ENCODE results near the gene MED22. TPM values are rescaled to one million over a fixed set of nuclear protein-coding genes. Genes with fewer than 3 reads are reported as not detected.

MED22 gene
- total RNA-seq, 1 donor from 2014 or later: 36.4 TPM

DNA sequence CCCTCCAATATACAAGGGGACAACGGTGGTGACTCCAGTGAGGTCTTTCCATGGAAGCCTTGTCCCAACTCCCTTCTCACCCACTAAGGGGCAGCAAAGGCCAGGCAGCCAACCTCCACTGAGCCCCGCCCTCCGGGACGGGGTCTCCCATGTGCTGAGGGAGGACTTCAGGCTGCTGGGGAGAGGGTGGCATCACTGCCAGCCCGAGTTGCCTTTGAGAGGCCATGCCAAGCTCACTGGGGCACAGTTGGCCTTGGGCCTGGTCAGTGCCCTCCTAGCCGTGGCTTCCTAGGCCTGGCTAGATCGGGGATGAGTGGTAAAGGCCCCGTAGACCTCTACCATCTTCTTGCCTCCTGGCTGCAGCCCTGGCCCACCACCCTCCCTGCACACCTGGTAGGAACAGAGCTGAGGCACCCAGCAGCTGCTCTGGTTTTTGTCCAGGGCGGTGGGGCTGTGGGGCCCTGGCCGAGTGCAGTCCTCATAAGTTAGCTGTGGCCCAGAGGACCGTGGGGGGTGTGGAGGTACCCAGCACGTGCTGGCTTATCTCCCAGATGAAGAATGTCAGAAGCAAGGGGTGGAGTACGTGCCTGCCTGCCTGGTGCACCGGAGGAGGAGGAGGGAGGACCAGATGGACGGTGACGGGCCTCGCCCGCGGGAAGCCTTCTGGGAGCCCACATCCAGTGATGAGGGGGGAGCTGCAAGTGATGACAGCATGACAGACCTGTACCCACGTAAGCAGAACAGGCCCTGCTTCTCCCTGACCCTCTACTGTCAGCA is 11.7 kb upstream of the MED22 start:
- peak overlapping the region; percentile 60 for H3K27ac Mint-ChIP-seq
- no peak overlapping the region for H3K4me3 Mint-ChIP-seq (ENCODE audit: low read depth)
- no peak for DNase-seq (ENCODE audit: low spot score)
- H3K36me3 Mint-ChIP-seq (ENCODE audit: low read depth): peaks cover 56% of the 10 kb centered on the region
- H3K27me3 Mint-ChIP-seq (ENCODE audit: low read depth): no peaks in the 10 kb centered on the region
- H3K4me1 Mint-ChIP-seq (ENCODE audit: low read depth): peaks cover 41% of the 10 kb centered on the region
- no peaks in the 10 kb centered on the region for H3K9me3 Mint-ChIP-seq
- intact Hi-C loops (cut with micrococcal nuclease): loop anchor here (5.0 kb wide), 1 partner anchor 128 kb away; no protein-coding TSS in a partner anchor

DNA sequence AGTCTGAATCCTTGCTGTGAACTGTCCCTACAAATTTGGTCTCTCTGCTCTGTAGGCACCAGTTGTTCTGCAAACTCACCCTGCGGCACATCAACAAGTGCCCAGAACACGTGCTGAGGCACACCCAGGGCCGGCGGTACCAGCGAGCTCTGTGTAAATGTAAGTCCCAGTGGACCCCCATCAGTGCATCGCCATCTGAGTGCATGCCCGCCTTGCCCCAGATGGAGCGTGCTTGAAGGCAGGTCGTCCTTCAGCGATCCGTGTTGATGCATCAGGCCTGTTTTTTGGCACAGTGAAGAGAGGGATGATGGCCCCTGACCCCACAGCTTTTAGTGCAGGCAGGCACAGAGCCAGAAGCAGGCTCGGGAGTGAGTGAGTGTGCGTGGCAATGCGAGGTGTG is 9.7 kb upstream of the MED22 start:
- H3K27ac Mint-ChIP-seq: peak overlapping the region; percentile 22
- H3K4me3 Mint-ChIP-seq (ENCODE audit: low read depth): peak overlapping the region; percentile 83
- H3K36me3 Mint-ChIP-seq (ENCODE audit: low read depth): peaks cover 47% of the 10 kb centered on the region
- intact Hi-C loops (cut with micrococcal nuclease): loop anchor here (2.0 to 5.0 kb wide), 2 partner anchors 21 to 130 kb away; partner anchors contain the start of gene SURF6
- peaks cover 45% of the 10 kb centered on the region for H3K4me1 Mint-ChIP-seq (ENCODE audit: low read depth)
- no peaks in the 10 kb centered on the region for H3K27me3 Mint-ChIP-seq (ENCODE audit: low read depth)
- H3K9me3 Mint-ChIP-seq: no peaks in the 10 kb centered on the region
- no peak for DNase-seq (ENCODE audit: low spot score)

DNA sequence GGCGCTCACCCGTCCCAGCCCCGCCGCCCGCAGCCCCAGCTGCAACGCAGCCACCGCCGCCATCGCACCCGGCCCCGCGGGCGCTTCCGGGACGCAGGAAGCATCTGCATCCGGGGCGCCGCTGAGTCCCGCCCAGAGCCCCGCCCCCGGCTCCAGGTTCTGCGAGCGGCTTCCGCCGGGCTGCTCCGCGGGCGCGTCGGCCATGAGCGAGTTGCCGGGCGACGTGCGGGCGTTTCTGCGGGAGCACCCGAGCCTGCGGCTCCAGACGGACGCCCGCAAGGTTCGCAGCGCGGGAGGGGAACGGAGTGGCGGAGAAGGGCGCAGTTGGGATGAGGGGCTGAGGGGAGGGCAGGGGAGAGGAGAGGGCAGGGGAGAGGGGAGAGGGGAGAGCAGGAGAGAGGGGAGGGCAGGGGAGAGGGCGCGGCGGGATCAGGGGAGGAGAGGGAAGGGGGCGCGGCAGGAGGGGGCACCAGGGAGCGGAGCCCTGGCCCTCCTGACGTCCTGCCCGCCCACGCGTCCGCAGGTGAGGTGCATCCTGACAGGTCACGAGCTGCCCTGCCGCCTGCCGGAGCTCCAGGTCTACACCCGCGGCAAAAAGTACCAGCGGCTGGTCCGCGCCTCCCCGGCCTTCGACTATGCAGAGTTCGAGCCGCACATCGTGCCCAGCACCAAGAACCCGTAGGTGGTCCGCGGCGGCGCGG is 8.6 kb upstream of the MED22 start, which contains the start of the genes SURF1 and SURF2:
Gene SURF1 (minus strand): TSS at position 97 of the 701 bp plus-strand sequence. CDS start 34 bp downstream, at position 63.
Gene SURF2 (plus strand): TSS at position 160 of the 701 bp plus-strand sequence. CDS start 43 bp downstream, at position 203.
- H3K4me1 Mint-ChIP-seq (ENCODE audit: low read depth): peaks cover 41% of the 10 kb centered on the region
- no peaks in the 10 kb centered on the region for H3K27me3 Mint-ChIP-seq (ENCODE audit: low read depth)
- H3K4me3 Mint-ChIP-seq (ENCODE audit: low read depth): peak within 1 kb of the TSS; percentile 88
- DNase-seq (ENCODE audit: low spot score): peak; percentile 88
- peaks cover 48% of the 10 kb centered on the region for H3K36me3 Mint-ChIP-seq (ENCODE audit: low read depth)
- peak within 1 kb of the TSS; percentile 74 for H3K27ac Mint-ChIP-seq
- H3K9me3 Mint-ChIP-seq: no peaks in the 10 kb centered on the region
- intact Hi-C loops (cut with micrococcal nuclease): loop anchor here (1.0 to 5.0 kb wide), 4 partner anchors 8 to 131 kb away; partner anchors contain the start of genes MED22, RPL7A and SURF6

DNA sequence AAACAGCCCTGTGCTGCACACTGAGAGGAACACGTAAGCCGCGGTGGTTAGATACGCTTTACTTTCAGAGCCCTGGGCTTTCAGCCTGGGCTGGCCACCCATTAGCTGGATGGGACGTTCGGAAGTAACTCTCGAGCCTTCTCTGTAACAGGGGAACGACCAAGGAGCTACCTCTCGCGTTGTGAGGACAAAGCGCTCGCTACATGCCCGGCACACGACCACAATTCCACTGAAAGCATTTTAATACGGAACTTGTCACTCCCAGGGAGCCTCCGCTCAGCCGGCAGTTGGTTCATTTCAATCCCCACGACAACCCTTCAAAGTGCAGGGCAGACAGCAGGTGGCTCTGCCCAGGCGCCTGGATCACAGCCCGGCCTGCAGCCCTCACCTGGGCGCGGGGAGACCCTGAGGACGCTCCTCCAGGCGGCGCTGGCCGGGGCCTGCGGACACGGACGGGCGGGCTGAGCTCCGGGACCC is 8.0 kb upstream of the MED22 start:
- H3K36me3 Mint-ChIP-seq (ENCODE audit: low read depth): peaks cover 48% of the 10 kb centered on the region
- H3K9me3 Mint-ChIP-seq: no peaks in the 10 kb centered on the region
- peak overlapping the region; percentile 74 for H3K27ac Mint-ChIP-seq
- H3K4me3 Mint-ChIP-seq (ENCODE audit: low read depth): peak overlapping the region; percentile 88
- H3K4me1 Mint-ChIP-seq (ENCODE audit: low read depth): peaks cover 35% of the 10 kb centered on the region
- no peaks in the 10 kb centered on the region for H3K27me3 Mint-ChIP-seq (ENCODE audit: low read depth)
- intact Hi-C loops (cut with micrococcal nuclease): loop anchor here (1.0 to 5.0 kb wide), 4 partner anchors 8 to 131 kb away; partner anchors contain the start of genes MED22, RPL7A and SURF6
- no peak for DNase-seq (ENCODE audit: low spot score)

DNA sequence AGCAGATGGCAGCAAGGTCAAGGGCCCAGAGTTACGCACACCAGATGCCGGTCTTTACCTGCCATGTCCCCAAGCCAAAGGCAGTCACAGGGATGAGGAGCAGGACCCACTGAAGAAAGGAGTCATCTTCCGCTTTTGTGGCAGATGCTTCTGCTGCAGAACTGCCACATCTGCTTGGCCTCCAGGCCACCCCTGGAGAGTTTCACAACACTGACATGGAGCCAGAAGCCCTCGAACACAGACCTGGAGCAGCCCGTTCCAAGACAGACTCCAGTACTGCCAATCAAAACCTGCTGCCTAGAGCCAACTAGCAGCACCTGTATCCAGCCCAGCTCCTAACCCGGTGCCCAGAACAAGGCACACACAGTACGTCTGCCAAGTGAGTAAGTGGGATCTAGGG is 6.8 kb upstream of the MED22 start:
- H3K4me1 Mint-ChIP-seq (ENCODE audit: low read depth): peaks cover 33% of the 10 kb centered on the region
- H3K36me3 Mint-ChIP-seq (ENCODE audit: low read depth): peaks cover 50% of the 10 kb centered on the region
- no peaks in the 10 kb centered on the region for H3K27me3 Mint-ChIP-seq (ENCODE audit: low read depth)
- DNase-seq (ENCODE audit: low spot score): no peak
- no peak overlapping the region for H3K27ac Mint-ChIP-seq
- peak overlapping the region; percentile 88 for H3K4me3 Mint-ChIP-seq (ENCODE audit: low read depth)
- intact Hi-C loops (cut with micrococcal nuclease): loop anchor here (5.0 kb wide), 1 partner anchor 133 kb away; no protein-coding TSS in a partner anchor
- H3K9me3 Mint-ChIP-seq: no peaks in the 10 kb centered on the region

DNA sequence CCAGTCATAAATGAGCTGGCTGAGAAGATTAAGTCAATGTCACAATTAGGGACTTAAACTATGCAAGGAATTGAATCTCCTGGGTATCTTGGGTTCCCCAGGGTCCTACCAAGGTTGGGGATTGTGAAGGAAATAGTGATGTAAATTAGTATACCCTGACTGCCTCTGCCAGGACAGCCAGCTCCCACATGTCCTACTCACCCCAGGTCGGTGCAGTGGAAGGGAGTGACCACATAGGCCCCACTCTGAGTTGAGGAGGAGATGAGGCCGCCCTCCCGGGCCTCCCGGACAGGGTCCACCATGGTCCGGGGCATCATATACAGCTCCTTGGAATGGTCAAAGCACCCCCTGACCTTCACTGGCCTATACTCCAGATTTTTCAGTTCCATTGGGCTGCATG is 5.6 kb upstream of the MED22 start:
- no peak for DNase-seq (ENCODE audit: low spot score)
- peaks cover 60% of the 10 kb centered on the region for H3K36me3 Mint-ChIP-seq (ENCODE audit: low read depth)
- H3K27ac Mint-ChIP-seq: peak overlapping the region; percentile 24
- H3K27me3 Mint-ChIP-seq (ENCODE audit: low read depth): no peaks in the 10 kb centered on the region
- no peaks in the 10 kb centered on the region for H3K9me3 Mint-ChIP-seq
- intact Hi-C loops (cut with micrococcal nuclease): no loop called here
- no peak overlapping the region for H3K4me3 Mint-ChIP-seq (ENCODE audit: low read depth)
- H3K4me1 Mint-ChIP-seq (ENCODE audit: low read depth): peaks cover 38% of the 10 kb centered on the region

DNA sequence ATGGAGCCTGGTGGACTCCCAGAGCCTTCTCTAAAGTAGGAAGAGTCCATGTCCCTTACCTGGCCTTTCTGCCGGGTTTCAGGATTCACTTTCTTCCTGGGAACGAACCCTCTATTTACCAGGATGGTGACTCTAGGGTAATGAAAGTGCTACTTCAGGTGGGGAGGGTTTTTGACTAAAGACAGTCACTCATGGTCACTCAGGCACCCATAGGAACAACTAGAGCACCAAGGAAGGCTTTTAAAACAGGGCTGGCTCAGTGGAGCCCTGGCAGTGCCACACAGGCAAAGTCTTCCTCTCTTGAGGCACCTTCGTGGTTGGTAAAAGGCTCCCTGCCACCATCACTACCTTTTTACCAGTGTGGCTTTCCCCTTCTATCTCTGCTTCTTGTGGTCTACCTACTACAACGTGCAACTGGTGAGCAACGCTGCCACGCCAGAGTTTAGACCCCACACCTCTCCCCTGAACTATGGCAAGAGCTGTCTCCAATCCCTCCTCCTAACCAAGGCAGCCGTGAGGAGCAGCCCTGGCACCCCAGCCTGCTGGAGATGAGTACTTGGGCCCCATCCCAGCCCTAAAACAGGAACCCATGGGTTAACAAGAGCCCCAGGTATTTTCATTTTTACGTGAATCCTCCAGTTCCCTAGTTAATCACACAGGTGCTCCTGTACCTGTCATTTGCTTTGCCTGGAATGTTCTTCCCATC is 4.9 kb upstream of the MED22 start:
- H3K4me1 Mint-ChIP-seq (ENCODE audit: low read depth): peaks cover 32% of the 10 kb centered on the region

DNA sequence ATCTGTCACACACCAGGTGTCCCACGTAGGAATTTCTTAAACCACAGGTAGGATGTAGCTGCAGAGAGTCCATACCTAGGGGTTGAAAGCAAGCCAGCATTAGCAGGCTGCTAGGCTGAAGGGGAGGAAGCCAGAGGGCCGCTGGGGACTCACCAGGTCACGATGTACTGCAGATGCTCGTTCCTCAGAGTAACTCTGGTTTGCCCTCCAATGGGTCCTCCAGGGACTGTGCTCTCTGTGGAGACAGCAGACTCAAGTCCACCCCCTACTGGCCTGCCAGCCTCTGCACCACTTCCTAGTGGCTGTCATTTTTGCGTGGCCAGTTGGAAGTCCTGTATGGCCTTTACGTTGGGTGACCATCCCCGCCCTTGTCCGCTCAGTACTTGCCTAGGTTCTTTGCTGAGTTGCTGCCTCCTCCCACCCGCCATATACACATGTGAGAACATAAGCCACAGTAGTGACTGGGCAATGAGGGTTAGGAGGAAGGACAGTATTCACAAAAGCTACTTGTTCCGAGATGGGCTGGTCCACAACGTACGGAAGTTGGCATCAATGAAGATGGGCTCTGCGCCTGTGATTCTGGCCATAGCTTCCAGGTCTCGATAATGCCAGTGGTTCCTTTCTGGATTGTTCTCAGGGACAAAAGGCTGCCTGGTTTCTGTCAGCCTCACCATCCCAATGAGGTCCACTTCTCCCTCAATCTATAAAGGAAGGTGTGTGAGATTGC is 4.1 kb upstream of the MED22 start:
- Mint-ChIP-seq H3K36me3 (ENCODE audit: low read depth) (peaks cover 58% of the 10 kb centered on the region), H3K27ac (no peak overlapping the region), H3K9me3 (no peaks in the 10 kb centered on the region), H3K4me3 (ENCODE audit: low read depth) (no peak overlapping the region), H3K4me1 (ENCODE audit: low read depth) (peaks cover 26% of the 10 kb centered on the region), H3K27me3 (ENCODE audit: low read depth) (no peaks in the 10 kb centered on the region)
- DNase-seq (ENCODE audit: low spot score): no peak
- intact Hi-C loops (cut with micrococcal nuclease): no loop called here

More for the DNA sequence above, 4.9 kb upstream of the MED22 start:
- peak overlapping the region; percentile 14 for H3K4me3 Mint-ChIP-seq (ENCODE audit: low read depth)
- no peak for DNase-seq (ENCODE audit: low spot score)
- peaks cover 60% of the 10 kb centered on the region for H3K36me3 Mint-ChIP-seq (ENCODE audit: low read depth)
- H3K27ac Mint-ChIP-seq: no peak overlapping the region
- H3K27me3 Mint-ChIP-seq (ENCODE audit: low read depth): no peaks in the 10 kb centered on the region
- no peaks in the 10 kb centered on the region for H3K9me3 Mint-ChIP-seq
- intact Hi-C loops (cut with micrococcal nuclease): no loop called here

DNA sequence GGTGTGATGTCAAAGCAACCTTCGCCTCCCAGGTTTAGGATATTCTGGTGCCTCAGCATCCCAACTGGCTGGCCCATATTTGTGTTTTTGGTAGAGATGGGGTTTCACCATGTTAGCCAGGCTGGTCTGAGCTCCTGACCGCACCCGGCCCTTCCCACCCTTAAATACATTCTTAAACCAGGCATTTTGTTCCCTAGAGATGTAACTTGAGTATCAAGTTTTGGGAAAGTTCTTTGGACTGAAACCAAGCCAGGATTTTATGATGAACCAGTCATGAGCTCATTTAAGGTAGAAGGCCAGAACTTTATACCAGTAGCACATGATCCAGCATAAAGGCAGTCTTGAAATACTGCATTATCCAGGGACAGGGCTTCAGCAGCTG is 3.6 kb upstream of the MED22 start:
- Mint-ChIP-seq H3K4me3 (ENCODE audit: low read depth) (peak overlapping the region; percentile 2), H3K27me3 (ENCODE audit: low read depth) (no peaks in the 10 kb centered on the region), H3K4me1 (ENCODE audit: low read depth) (peaks cover 32% of the 10 kb centered on the region), H3K36me3 (ENCODE audit: low read depth) (peaks cover 64% of the 10 kb centered on the region), H3K27ac (no peak overlapping the region), H3K9me3 (no peaks in the 10 kb centered on the region)
- DNase-seq (ENCODE audit: low spot score): no peak
- intact Hi-C loops (cut with micrococcal nuclease): no loop called here

DNA sequence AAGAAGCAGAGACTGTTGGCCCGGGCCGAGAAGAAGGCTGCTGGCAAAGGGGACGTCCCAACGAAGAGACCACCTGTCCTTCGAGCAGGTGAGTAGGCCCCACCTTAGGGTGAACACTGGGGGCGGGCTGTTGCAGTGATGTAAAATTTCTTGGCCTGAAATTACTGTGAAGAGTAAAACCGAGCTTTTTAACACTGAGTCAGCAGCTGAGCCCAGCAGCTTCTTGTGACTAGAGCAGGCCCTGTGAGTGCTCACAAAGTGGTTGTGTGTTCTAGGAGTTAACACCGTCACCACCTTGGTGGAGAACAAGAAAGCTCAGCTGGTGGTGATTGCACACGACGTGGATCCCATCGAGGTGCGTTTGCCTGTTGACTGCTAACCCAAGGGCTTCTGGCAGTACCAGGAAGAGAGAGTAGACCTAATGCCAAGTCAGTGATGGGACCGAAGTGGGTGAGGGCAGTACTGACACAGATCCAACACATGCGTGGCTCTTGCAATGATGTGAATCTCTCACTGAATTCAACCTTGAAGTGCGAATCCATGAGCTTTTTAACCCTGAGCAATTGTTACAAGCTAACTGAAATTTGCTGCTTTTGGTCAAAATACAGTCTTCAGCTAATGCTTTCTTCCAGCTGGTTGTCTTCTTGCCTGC is 2.2 kb upstream of the MED22 start:
- no peak for DNase-seq (ENCODE audit: low spot score)
- Mint-ChIP-seq H3K4me1 (ENCODE audit: low read depth) (peaks cover 38% of the 10 kb centered on the region), H3K9me3 (no peaks in the 10 kb centered on the region), H3K36me3 (ENCODE audit: low read depth) (peaks cover 74% of the 10 kb centered on the region), H3K27ac (peak overlapping the region; percentile 96), H3K4me3 (ENCODE audit: low read depth) (peak overlapping the region; percentile 98), H3K27me3 (ENCODE audit: low read depth) (no peaks in the 10 kb centered on the region)
- intact Hi-C loops (cut with micrococcal nuclease): loop anchor here (5.0 kb wide), 1 partner anchor 67 kb away; the partner anchor contains the start of gene REXO4

DNA sequence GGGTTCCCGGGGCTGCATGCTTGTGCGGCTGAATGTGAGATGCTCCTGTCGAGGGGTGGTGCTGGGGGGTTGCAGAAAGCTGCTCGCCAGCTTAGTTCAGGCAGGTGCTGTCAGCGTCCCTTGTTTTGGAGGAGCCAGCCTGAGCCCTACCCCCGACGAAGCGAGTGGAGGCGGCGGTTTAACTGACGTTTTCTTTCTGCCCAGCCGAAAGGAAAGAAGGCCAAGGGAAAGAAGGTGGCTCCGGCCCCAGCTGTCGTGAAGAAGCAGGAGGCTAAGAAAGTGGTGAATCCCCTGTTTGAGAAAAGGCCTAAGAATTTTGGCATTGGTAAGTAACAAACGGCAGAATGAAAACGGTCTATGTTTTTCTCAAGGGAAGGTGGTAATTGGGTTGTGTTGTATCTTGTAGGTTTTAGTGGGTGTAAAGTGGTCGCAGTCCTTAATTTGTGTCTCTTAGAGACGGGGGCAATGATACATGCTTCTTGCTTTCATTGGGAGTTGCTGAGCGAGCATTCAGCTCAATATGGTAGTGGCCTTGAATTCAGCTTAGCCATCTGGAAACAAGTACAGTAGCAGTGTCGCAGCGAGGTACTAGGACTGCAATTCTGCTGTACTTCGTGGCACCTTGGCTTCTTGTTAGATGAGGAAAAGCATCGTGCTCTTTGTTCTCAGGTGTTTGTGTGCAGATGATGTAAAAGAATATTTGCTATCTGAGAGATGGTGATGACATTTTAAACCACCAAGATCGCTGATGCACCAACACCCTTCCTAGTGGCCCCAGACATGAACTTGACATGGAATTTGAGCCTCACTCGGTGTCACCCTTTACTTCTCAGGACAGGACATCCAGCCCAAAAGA is 1.0 kb upstream of the MED22 start:
- no peak for DNase-seq (ENCODE audit: low spot score)
- intact Hi-C loops (cut with micrococcal nuclease): loop anchor here (1.0 to 5.0 kb wide), 5 partner anchors 7 to 68 kb away; partner anchors contain the start of genes REXO4, STKLD1, SURF1 and SURF2
- Mint-ChIP-seq H3K27me3 (ENCODE audit: low read depth) (no peaks in the 10 kb centered on the region), H3K27ac (peak overlapping the region; percentile 96), H3K4me3 (ENCODE audit: low read depth) (peak overlapping the region; percentile 98), H3K9me3 (no peaks in the 10 kb centered on the region), H3K36me3 (ENCODE audit: low read depth) (peaks cover 82% of the 10 kb centered on the region), H3K4me1 (ENCODE audit: low read depth) (peaks cover 34% of the 10 kb centered on the region)
